Measurements from ENCODE around the gene ARVCF.

ARVCF gene

DNA sequence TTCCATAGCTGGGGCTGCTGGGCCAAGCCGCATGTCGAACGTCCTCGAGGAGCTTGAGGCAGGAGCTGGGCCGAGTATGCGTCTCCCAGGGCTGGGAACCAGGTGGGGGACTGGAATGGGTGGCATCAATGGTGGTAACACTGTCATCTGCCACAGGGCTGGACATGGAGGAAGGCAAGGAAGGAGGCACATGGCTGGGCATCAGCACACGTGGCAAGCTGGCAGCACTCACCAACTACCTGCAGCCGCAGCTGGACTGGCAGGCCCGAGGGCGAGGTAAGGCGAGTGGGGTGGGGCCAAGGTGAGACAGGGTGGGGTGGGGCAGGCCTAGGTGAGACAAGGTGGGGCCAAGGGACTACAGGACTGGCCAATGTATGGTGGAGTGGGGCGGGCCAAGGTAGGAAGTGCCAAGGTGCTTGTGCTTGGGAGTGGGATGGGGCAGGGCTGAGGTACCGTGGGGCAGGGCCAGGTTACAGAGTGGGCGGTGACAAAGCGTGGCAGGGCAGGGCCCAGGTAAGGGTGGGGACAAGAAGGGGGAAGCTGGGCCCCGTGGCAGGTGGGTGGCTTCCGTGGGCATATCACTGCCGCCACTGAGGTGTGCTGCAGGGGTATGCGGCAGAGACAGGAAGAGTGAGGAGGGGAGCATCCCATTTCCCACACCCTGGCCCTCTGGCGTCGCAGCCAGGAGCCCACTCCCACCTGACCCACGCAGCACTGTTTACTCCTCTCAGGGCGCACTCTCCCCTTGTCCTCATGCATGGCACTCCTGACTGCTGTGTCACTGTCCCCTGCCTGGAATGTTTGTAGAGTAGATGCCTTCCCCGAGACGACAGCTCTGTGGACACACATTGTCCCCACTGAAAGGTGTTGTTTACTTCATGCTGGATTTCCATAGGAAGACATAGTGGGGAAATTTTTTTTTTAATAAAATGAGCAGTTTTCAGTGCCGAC lies 36.0 kb upstream of the ARVCF start:
- DNase-seq (ENCODE audit: low read depth): no peak

GRCh38 chr22:20051927-20052308 lies 35.3 kb upstream of the ARVCF start:
- DNase-seq (ENCODE audit: low read depth): no peak

DNA sequence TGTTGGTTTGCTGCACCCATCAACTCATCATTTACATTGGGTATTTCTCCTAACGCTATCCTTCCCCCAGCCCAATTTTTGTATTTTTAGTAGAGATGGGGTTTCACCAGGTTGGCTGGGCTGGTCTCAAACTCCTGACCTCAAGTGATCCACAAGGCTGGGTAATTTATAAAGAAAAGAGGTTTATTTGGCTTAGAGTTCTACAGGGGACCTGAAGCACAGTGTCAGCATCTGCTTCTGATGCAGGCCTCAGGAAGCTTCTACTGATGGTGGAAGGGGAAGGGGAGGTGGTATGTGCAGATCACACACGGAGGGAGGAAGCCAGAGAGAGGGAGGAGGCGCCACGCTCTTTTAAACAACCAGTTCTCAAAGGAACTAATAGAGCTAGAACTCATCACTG lies 30.1 kb upstream of the ARVCF start:
- DNase-seq (ENCODE audit: low read depth): no peak

DNA sequence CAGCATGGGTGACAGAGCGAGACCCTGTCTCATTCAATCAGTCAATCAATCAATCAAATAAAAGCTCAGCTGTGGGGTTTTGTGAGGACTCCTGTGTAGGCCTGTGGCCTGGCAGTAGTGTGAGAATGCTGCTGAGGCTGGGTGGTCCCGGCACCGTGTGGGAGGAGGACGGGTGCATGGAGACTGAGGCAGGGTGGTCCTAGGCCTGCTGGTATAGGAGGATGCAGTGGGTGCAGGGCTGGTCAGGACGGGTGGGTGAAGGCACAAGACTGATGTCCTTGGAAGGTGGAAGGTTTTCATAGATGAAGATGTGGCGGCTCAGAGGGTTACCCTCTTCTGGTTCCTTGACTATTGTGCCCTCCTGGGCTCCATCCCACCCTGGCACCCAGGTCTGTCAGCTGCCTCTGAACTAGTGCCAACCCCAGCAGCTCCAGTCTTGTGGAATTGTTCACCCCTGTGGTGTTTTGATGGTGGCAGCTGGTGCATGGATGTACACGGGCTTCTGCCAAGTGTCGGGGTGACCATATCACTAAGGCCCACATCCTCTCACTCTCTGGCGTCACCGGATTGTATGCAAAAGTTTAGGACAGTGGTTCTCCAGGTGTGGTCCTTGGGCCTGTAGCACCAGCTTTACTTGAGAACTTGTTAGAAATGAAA lies 28.0 kb upstream of the ARVCF start:
- DNase-seq (ENCODE audit: low read depth): no peak

DNA sequence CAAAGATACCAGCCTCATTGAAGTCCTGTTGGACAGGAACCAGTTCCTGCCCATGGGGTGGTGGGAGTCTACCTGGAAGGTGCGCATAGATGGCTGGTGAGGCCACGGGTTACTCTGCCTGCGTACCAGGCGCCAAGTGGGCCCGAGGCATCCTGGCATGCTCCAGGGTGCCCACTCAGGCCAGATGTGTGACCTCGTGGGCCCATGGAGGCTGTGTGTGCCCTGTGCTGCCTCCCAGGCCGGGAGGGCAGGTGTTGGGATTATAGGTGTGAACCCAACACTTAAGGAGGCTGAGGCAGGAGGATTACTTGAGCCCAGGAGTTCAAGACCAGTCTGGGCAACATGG lies 27.3 kb upstream of the ARVCF start:
- DNase-seq (ENCODE audit: low read depth): no peak

DNA sequence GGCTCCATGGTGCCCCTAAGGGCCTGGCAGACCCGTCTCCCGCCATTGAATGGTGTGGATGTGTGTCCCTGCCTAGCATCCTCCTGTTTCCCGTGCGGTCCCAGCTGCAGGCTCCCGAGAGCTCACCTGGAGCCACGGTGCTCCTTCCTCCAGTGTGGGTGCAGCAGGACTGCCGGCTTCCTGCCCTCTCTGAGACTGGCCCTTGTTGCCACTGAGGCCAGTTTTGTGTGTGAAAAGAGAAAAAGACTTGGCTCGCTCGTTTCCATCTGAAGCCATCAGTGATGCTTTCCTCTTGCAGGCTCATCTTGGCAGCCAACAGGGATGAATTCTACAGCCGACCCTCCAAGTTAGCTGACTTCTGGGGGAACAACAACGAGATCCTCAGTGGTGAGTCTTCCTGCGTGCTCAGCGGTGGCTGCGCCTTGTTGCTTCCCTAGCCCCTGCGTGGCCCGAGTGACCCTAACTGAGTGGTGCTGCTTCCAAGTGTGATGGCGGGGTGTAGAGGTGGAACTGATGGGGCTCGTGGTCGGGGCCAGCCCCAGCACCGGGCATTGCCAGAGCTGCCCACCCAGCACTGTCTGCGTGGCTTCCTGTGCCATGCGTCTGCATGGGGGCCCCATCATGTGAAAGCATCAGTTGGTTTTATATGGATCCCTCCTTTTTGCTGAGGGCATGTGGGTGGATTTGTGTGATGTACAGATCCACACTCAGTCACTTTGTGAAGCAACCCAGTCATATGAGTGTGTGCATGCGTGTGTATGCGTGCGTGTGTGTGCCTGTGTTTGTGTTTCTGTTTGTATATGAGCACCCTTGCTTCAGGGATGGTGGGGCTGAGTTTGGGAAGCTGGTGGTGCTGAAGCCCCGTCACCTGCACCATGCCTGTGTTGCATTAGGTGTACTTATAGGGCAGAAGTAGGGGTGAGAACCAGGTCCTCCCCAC lies 26.7 kb upstream of the ARVCF start:
- no peak for DNase-seq (ENCODE audit: low read depth)

GRCh38 chr22:20040327-20041200 lies 23.9 kb upstream of the ARVCF start:
- no peak for DNase-seq (ENCODE audit: low read depth)

- no peak for DNase-seq (ENCODE audit: low read depth)
Measured at GRCh38 chr22:20039683-20040325, 23.2 kb upstream of the ARVCF start.

- no peak for DNase-seq (ENCODE audit: low read depth)
Measured at GRCh38 chr22:20038574-20038973, 22.0 kb upstream of the ARVCF start.

DNA sequence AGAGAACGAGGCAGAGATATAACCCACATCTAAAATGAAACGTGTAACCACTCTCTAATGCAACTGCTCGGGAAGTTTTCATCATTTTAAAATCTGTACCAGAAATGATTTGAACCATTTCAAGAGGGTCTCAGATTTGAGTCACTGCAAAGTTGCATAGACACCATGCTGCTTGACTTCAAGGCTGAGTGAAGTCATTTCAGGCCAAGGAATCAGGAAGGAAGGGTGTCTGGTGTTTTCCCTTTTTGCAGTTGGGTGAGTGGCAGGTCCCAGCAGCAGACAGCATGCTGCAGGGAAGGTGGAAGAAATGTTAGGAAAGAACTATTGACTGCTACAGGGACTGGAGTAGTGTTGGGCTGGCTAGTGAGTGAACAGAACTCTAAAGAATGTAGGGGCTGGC lies 20.8 kb upstream of the ARVCF start:
- DNase-seq (ENCODE audit: low read depth): no peak

DNA sequence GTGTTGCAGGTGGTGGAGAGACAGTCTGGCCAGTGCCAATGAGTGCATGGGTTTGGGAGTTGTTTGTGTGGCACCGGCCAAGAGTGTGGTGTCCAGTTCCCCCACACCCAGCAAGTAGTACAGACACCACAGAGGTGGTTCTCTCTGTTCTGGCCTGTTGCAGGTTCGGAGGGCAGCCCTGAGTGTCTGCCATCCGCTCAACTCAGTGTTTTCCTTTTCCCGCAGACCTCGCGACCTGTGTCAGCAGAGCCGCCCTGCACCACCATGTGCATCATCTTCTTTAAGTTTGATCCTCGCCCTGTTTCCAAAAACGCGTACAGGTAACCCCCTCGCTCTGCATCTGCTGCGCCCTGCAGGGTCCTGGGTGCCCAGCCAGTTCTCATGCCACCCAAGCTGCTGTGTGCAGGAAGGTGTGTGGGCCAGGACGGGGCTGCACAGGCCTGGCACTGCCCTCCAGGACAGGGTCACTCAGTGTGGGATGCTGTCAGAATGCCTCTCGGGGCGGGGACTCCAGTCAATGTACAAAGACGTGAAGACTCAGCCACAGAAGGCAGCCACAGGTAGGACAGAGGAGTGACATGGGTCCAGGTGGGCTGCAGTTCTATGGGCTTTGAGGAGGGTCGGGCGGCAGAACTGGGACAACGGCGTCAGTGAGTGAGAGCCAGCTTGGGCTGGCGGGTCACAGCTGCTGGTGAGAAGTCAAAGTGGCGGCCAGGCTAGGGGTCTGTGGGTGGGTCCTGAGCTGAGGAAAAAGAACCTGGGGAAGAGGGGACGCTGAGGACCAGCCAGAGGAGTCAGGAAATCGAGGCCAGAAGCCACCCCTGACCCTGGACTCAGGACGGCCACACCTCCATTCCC lies 20.1 kb upstream of the ARVCF start:
- DNase-seq (ENCODE audit: low read depth): no peak

DNA sequence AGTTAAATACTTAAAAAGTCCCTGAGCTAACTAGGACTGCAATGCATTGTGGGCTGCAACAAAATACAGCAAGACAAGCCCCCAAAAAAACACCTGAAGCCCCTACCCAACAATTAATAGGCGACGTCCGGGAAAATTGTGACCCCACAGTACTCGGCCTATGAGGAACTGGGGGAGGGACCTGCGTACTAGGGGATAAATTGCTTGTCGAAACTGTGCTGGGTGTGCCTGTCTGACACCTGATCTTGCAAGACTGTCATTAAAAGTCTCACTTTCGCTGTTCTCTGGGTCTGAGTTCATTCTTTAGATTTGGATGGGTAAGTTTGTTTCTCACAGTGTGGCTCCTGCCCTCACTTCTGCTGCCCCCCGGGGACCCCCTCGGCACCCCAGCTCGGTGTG lies 19.5 kb upstream of the ARVCF start:
- no peak for DNase-seq (ENCODE audit: low read depth)

- no peak for DNase-seq (ENCODE audit: low read depth)
Measured at GRCh38 chr22:20035375-20036083, 18.9 kb upstream of the ARVCF start.

DNA sequence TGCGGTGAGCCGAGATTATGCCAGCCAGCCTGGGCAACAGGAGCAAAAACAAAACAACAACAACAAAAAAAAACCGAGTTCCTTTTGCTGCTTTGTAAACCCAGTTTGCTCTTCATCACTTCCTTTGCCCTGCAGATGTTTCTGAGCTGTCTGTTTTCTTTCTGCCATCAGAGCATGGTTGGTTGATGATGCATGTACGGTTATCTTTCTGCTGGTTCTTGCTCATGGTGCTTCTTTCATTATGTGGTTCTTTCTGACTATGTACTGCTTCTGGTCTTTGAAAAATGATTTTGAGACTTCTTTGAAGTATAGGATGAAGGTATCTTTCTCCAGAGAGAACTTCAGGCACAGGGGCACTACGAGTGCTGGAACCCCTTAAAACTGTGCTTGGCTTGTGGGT lies 17.5 kb upstream of the ARVCF start:
- no peak for DNase-seq (ENCODE audit: low read depth)

DNA sequence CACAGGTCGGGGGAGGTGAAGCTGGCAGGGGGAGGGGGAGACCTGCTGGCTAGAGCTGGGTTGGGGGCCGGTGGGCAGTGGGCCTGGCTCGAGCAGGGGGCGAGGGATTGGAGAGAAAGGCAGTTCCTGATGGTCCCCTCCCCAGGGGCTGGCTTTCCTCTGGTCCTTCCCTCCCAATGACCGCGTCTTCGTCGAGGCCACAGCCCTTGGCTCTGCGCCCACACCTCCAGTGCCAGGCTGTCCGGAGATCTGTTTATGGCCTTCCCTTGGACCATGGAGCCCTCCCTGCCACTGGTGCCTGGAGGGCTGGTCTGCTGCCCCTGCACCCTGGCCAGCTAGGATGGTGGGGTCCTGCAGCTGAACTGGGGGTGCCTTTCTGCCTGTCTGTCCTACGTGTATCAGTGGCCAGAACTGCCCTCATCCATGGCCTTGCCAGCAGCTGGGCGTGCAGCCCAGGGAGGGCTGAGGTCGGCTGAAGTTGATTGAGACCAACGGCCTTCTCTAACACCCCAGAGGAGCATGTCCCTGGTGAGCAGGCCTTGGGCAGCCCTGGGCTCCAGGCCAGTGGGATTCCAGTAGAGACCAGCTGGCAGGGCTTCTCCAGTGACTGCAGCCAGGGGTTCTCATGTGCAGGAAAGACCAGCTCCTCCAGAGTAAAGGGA lies 16.6 kb upstream of the ARVCF start:
- DNase-seq (ENCODE audit: low read depth): no peak

DNA sequence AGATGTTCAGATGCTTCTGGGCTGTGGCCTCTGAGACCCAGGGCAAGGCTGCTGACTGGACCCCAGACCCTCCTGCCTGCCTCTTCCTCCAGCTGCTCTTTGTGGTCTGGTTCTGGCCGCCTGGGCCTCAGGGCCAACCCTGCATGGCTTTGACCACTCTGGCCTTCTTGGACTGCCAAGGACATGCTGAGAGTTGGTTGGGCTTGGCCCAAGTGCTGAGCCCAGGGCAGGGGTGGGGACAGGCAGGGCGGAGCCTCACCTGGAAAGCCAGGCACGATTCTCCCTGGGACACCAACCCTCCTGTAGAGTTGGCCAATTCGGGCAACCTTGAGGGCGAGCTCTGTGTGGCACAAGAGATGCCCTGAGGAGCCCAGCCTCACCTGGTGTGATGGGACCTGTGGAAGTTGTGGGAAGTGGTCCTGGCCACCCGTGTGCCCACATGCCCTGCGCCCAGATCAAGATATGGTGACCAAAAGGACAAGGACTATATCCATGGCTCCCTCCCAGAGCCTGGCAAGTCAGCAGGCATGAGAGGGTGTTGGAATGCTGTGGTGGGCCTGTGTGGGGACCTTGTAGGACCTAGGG lies 15.9 kb upstream of the ARVCF start:
- no peak for DNase-seq (ENCODE audit: low read depth)

GRCh38 chr22:20031732-20032406 lies 15.2 kb upstream of the ARVCF start:
- DNase-seq (ENCODE audit: low read depth): no peak

Measured in activated T-cell treated with anti-CD3 and anti-CD28 coated beads for 24 hours (primary cell).